Measurements from ENCODE around the gene JPT2. TPM values are rescaled to one million over a fixed set of nuclear protein-coding genes. Genes with fewer than 3 reads are reported as not detected.

The JPT2 gene
- total RNA-seq, 2 experiments from 2014 or later: 55.0 to 62.4 TPM

- Mint-ChIP-seq H3K9me3 (ENCODE audit: low read depth) (no peaks in the 10 kb centered on the region), H3K36me3 (peaks cover 18% of the 10 kb centered on the region)
- CTCF ChIA-PET: no interaction called here
Measured at GRCh38 chr16:1655909-1656807, 21.9 kb upstream of the JPT2 start.

GRCh38 chr16:1656808-1657617 is 21.1 kb upstream of the JPT2 start:
- DNase-seq: no peak
- no peak overlapping the region for H3K4me3 Mint-ChIP-seq
- H3K27me3 Mint-ChIP-seq: no peaks in the 10 kb centered on the region
- no peak for ATAC-seq
- peaks cover 9% of the 10 kb centered on the region for H3K36me3 Mint-ChIP-seq
- no peak overlapping the region for H3K27ac Mint-ChIP-seq
- peaks cover 7% of the 10 kb centered on the region for H3K4me1 Mint-ChIP-seq
- H3K9me3 Mint-ChIP-seq (ENCODE audit: low read depth): no peaks in the 10 kb centered on the region
- CTCF ChIA-PET: no interaction called here

More at GRCh38 chr16:1655909-1656807, 21.9 kb upstream of the JPT2 start:
- DNase-seq (no peak), ATAC-seq (no peak)
- Mint-ChIP-seq H3K27ac (no peak overlapping the region), H3K27me3 (no peaks in the 10 kb centered on the region), H3K4me1 (peaks cover 7% of the 10 kb centered on the region), H3K4me3 (no peak overlapping the region)

GRCh38 chr16:1657841-1658240 is 20.2 kb upstream of the JPT2 start:
- DNase-seq (no peak), ATAC-seq (no peak)
- no peak overlapping the region for H3K27ac Mint-ChIP-seq
- CTCF ChIA-PET: no interaction called here
- peaks cover 7% of the 10 kb centered on the region for H3K4me1 Mint-ChIP-seq
- peaks cover 9% of the 10 kb centered on the region for H3K36me3 Mint-ChIP-seq
- no peaks in the 10 kb centered on the region for H3K9me3 Mint-ChIP-seq (ENCODE audit: low read depth)
- no peaks in the 10 kb centered on the region for H3K27me3 Mint-ChIP-seq
- no peak overlapping the region for H3K4me3 Mint-ChIP-seq

- Mint-ChIP-seq H3K27ac (no peak overlapping the region), H3K36me3 (peaks cover 12% of the 10 kb centered on the region), H3K9me3 (ENCODE audit: low read depth) (no peaks in the 10 kb centered on the region), H3K27me3 (no peaks in the 10 kb centered on the region), H3K4me1 (peaks cover 7% of the 10 kb centered on the region), H3K4me3 (no peak overlapping the region)
- ATAC-seq (no peak), DNase-seq (no peak)
- CTCF ChIA-PET: interaction anchor here (1.1 kb wide), 1 partner anchor 9 kb away, joined by 3 read pairs; no protein-coding TSS in a partner anchor
Measured at GRCh38 chr16:1659031-1659430, 19.0 kb upstream of the JPT2 start.

- H3K4me1 Mint-ChIP-seq: peaks cover 7% of the 10 kb centered on the region
- no peak overlapping the region for H3K27ac Mint-ChIP-seq
- no peaks in the 10 kb centered on the region for H3K27me3 Mint-ChIP-seq
- CTCF ChIA-PET: no interaction called here
- no peak overlapping the region for H3K4me3 Mint-ChIP-seq
- no peaks in the 10 kb centered on the region for H3K9me3 Mint-ChIP-seq (ENCODE audit: low read depth)
- H3K36me3 Mint-ChIP-seq: peaks cover 9% of the 10 kb centered on the region
- DNase-seq (no peak), ATAC-seq (no peak)
Measured at GRCh38 chr16:1661826-1662225, 16.3 kb upstream of the JPT2 start.

GRCh38 chr16:1662543-1662942 is 15.5 kb upstream of the JPT2 start:
- no peaks in the 10 kb centered on the region for H3K9me3 Mint-ChIP-seq (ENCODE audit: low read depth)
- H3K4me3 Mint-ChIP-seq: no peak overlapping the region
- peaks cover 9% of the 10 kb centered on the region for H3K36me3 Mint-ChIP-seq
- H3K27me3 Mint-ChIP-seq: no peaks in the 10 kb centered on the region
- CTCF ChIA-PET: no interaction called here
- H3K4me1 Mint-ChIP-seq: peaks cover 7% of the 10 kb centered on the region
- DNase-seq: no peak
- no peak overlapping the region for H3K27ac Mint-ChIP-seq
- ATAC-seq: no peak

- Mint-ChIP-seq H3K27ac (no peak overlapping the region), H3K4me3 (no peak overlapping the region), H3K9me3 (ENCODE audit: low read depth) (no peaks in the 10 kb centered on the region), H3K4me1 (no peaks in the 10 kb centered on the region), H3K36me3 (peaks cover 17% of the 10 kb centered on the region), H3K27me3 (no peaks in the 10 kb centered on the region)
- ATAC-seq (no peak), DNase-seq (no peak)
- CTCF ChIA-PET: no interaction called here
Measured at GRCh38 chr16:1665829-1666228, 12.2 kb upstream of the JPT2 start.

GRCh38 chr16:1666316-1666715 is 11.8 kb upstream of the JPT2 start:
- no peak for DNase-seq
- CTCF ChIA-PET: interaction anchor here (1.2 kb wide), 1 partner anchor 18 kb away, joined by 3 read pairs; no protein-coding TSS in a partner anchor
- Mint-ChIP-seq H3K9me3 (ENCODE audit: low read depth) (no peaks in the 10 kb centered on the region), H3K27ac (no peak overlapping the region), H3K36me3 (peaks cover 22% of the 10 kb centered on the region), H3K27me3 (no peaks in the 10 kb centered on the region), H3K4me3 (no peak overlapping the region), H3K4me1 (no peaks in the 10 kb centered on the region)
- no peak for ATAC-seq

- H3K27ac Mint-ChIP-seq: no peak overlapping the region
Measured at GRCh38 chr16:1667271-1667670, 10.8 kb upstream of the JPT2 start.

GRCh38 chr16:1667916-1668315 is 10.2 kb upstream of the JPT2 start:
- no peaks in the 10 kb centered on the region for H3K27me3 Mint-ChIP-seq
- DNase-seq (no peak), ATAC-seq (no peak)
- no peak overlapping the region for H3K27ac Mint-ChIP-seq
- CTCF ChIA-PET: no interaction called here
- no peaks in the 10 kb centered on the region for H3K4me1 Mint-ChIP-seq
- no peak overlapping the region for H3K4me3 Mint-ChIP-seq
- H3K9me3 Mint-ChIP-seq (ENCODE audit: low read depth): no peaks in the 10 kb centered on the region
- H3K36me3 Mint-ChIP-seq: peaks cover 33% of the 10 kb centered on the region

More at GRCh38 chr16:1667271-1667670, 10.8 kb upstream of the JPT2 start:
- H3K4me3 Mint-ChIP-seq: no peak overlapping the region
- no peaks in the 10 kb centered on the region for H3K4me1 Mint-ChIP-seq
- CTCF ChIA-PET: interaction anchor here (1.2 kb wide), 1 partner anchor 17 kb away, joined by 3 read pairs; no protein-coding TSS in a partner anchor
- DNase-seq (no peak), ATAC-seq (no peak)
- H3K27me3 Mint-ChIP-seq: no peaks in the 10 kb centered on the region
- no peaks in the 10 kb centered on the region for H3K9me3 Mint-ChIP-seq (ENCODE audit: low read depth)
- H3K36me3 Mint-ChIP-seq: peaks cover 29% of the 10 kb centered on the region

- CTCF ChIA-PET: no interaction called here
Measured at GRCh38 chr16:1668612-1669319, 9.3 kb upstream of the JPT2 start.

GRCh38 chr16:1669698-1670097 is 8.4 kb upstream of the JPT2 start:
- peaks cover 29% of the 10 kb centered on the region for H3K36me3 Mint-ChIP-seq
- CTCF ChIA-PET: no interaction called here
- ATAC-seq (no peak), DNase-seq (no peak)
- no peaks in the 10 kb centered on the region for H3K4me1 Mint-ChIP-seq
- H3K4me3 Mint-ChIP-seq: no peak overlapping the region
- H3K27ac Mint-ChIP-seq: no peak overlapping the region
- no peaks in the 10 kb centered on the region for H3K27me3 Mint-ChIP-seq
- no peaks in the 10 kb centered on the region for H3K9me3 Mint-ChIP-seq (ENCODE audit: low read depth)

More at GRCh38 chr16:1668612-1669319, 9.3 kb upstream of the JPT2 start:
- H3K36me3 Mint-ChIP-seq: peaks cover 34% of the 10 kb centered on the region
- no peak overlapping the region for H3K27ac Mint-ChIP-seq
- ATAC-seq (no peak), DNase-seq (no peak)
- H3K27me3 Mint-ChIP-seq: no peaks in the 10 kb centered on the region
- no peaks in the 10 kb centered on the region for H3K4me1 Mint-ChIP-seq
- H3K4me3 Mint-ChIP-seq: no peak overlapping the region
- no peaks in the 10 kb centered on the region for H3K9me3 Mint-ChIP-seq (ENCODE audit: low read depth)

- no peaks in the 10 kb centered on the region for H3K9me3 Mint-ChIP-seq (ENCODE audit: low read depth)
- no peak overlapping the region for H3K27ac Mint-ChIP-seq
- no peaks in the 10 kb centered on the region for H3K27me3 Mint-ChIP-seq
- no peaks in the 10 kb centered on the region for H3K4me1 Mint-ChIP-seq
- DNase-seq: no peak
- CTCF ChIA-PET: no interaction called here
- H3K36me3 Mint-ChIP-seq: peaks cover 32% of the 10 kb centered on the region
- no peak for ATAC-seq
- H3K4me3 Mint-ChIP-seq: no peak overlapping the region
Measured at GRCh38 chr16:1670371-1670770, 7.7 kb upstream of the JPT2 start.
